ENCODE results near the gene CDK6. TPM values are rescaled to one million over a fixed set of nuclear protein-coding genes. Genes with fewer than 3 reads are reported as not detected.

The CDK6 gene
- total and polyA plus RNA-seq, 2 experiments from 2014 or later = 7.4 to 23.7 TPM

DNA sequence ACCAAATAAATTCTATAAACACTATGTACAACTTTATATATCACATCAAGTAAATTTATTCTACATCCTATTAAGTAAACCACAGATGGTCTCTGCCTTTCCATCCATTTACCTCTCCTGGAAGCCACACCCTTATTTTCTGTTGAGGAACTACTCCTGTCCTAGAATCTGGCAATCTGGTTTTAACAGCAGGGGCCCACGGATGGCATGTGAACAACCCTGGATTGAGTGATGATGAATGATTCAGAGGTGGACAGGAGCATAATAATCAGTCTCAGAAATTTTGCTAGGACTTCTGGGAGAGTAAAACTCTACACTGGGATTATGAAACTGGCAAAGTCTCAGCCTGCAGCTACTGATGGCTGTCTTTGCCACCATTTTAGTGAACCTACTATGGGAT, 54.1 kb downstream of the CDK6 start (continued):
- TF ChIP-seq, protein P1, sequence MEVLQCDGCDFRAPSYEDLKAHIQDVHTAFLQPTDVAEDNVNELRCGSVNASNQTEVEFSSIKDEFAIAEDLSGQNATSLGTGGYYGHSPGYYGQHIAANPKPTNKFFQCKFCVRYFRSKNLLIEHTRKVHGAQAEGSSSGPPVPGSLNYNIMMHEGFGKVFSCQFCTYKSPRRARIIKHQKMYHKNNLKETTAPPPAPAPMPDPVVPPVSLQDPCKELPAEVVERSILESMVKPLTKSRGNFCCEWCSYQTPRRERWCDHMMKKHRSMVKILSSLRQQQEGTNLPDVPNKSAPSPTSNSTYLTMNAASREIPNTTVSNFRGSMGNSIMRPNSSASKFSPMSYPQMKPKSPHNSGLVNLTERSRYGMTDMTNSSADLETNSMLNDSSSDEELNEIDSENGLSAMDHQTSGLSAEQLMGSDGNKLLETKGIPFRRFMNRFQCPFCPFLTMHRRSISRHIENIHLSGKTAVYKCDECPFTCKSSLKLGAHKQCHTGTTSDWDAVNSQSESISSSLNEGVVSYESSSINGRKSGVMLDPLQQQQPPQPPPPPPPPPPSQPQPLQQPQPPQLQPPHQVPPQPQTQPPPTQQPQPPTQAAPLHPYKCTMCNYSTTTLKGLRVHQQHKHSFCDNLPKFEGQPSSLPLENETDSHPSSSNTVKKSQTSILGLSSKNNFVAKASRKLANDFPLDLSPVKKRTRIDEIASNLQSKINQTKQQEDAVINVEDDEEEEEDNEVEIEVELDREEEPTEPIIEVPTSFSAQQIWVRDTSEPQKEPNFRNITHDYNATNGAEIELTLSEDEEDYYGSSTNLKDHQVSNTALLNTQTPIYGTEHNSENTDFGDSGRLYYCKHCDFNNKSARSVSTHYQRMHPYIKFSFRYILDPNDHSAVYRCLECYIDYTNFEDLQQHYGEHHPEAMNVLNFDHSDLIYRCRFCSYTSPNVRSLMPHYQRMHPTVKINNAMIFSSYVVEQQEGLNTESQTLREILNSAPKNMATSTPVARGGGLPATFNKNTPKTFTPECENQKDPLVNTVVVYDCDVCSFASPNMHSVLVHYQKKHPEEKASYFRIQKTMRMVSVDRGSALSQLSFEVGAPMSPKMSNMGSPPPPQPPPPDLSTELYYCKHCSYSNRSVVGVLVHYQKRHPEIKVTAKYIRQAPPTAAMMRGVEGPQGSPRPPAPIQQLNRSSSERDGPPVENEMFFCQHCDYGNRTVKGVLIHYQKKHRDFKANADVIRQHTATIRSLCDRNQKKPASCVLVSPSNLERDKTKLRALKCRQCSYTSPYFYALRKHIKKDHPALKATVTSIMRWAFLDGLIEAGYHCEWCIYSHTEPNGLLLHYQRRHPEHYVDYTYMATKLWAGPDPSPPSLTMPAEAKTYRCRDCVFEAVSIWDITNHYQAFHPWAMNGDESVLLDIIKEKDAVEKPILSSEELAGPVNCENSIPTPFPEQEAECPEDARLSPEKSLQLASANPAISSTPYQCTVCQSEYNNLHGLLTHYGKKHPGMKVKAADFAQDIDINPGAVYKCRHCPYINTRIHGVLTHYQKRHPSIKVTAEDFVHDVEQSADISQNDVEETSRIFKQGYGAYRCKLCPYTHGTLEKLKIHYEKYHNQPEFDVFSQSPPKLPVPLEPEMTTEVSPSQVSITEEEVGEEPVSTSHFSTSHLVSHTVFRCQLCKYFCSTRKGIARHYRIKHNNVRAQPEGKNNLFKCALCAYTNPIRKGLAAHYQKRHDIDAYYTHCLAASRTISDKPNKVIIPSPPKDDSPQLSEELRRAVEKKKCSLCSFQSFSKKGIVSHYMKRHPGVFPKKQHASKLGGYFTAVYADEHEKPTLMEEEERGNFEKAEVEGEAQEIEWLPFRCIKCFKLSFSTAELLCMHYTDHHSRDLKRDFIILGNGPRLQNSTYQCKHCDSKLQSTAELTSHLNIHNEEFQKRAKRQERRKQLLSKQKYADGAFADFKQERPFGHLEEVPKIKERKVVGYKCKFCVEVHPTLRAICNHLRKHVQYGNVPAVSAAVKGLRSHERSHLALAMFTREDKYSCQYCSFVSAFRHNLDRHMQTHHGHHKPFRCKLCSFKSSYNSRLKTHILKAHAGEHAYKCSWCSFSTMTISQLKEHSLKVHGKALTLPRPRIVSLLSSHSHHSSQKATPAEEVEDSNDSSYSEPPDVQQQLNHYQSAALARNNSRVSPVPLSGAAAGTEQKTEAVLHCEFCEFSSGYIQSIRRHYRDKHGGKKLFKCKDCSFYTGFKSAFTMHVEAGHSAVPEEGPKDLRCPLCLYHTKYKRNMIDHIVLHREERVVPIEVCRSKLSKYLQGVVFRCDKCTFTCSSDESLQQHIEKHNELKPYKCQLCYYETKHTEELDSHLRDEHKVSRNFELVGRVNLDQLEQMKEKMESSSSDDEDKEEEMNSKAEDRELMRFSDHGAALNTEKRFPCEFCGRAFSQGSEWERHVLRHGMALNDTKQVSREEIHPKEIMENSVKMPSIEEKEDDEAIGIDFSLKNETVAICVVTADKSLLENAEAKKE (CRISPR knock-in tag; IDR thresholded peaks at IDR 0.05) = no peak
- no peak for TF ChIP-seq POLR2AphosphoS5 (IDR thresholded peaks at IDR 0.05; ENCODE audit: low read depth)
- no peak for TF ChIP-seq EZH2 (IDR thresholded peaks at IDR 0.05; ENCODE audit: low read depth, unreplicated experiment)
- TF ChIP-seq, protein P2, sequence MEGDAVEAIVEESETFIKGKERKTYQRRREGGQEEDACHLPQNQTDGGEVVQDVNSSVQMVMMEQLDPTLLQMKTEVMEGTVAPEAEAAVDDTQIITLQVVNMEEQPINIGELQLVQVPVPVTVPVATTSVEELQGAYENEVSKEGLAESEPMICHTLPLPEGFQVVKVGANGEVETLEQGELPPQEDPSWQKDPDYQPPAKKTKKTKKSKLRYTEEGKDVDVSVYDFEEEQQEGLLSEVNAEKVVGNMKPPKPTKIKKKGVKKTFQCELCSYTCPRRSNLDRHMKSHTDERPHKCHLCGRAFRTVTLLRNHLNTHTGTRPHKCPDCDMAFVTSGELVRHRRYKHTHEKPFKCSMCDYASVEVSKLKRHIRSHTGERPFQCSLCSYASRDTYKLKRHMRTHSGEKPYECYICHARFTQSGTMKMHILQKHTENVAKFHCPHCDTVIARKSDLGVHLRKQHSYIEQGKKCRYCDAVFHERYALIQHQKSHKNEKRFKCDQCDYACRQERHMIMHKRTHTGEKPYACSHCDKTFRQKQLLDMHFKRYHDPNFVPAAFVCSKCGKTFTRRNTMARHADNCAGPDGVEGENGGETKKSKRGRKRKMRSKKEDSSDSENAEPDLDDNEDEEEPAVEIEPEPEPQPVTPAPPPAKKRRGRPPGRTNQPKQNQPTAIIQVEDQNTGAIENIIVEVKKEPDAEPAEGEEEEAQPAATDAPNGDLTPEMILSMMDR (conservative IDR thresholded peaks at IDR 0.05; ENCODE audit: low read depth in 2 of 2) = no peak
- TF ChIP-seq, protein P3, sequence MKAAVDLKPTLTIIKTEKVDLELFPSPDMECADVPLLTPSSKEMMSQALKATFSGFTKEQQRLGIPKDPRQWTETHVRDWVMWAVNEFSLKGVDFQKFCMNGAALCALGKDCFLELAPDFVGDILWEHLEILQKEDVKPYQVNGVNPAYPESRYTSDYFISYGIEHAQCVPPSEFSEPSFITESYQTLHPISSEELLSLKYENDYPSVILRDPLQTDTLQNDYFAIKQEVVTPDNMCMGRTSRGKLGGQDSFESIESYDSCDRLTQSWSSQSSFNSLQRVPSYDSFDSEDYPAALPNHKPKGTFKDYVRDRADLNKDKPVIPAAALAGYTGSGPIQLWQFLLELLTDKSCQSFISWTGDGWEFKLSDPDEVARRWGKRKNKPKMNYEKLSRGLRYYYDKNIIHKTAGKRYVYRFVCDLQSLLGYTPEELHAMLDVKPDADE (IDR thresholded peaks at IDR 0.05) = no peak
- no peak for TF ChIP-seq ZNF114 (CRISPR knock-in tag; IDR thresholded peaks at IDR 0.05)
